Osteocyte (in vitro differentiated cells): ENCODE data around the gene PRRC2A. TPM values are rescaled to one million over a fixed set of nuclear protein-coding genes. Genes with fewer than 3 reads are reported as not detected.

Source experiments
- DNase-seq: peaks from one replicate; pipeline ENCODE4 v3.0.0; 2021; ENCODE audit warnings: mixed read lengths; ENCODE audit not compliant: unreplicated experiment; ENCODE audit errors: extremely low spot score
- H3K27ac Mint-ChIP-seq: one replicate; pipeline ENCODE4 v1.8.0; 2021; ENCODE audit warnings: mild to moderate bottlenecking, mixed read lengths; ENCODE audit not compliant: unreplicated experiment
- H3K27me3 Mint-ChIP-seq: one replicate; pipeline ENCODE4 v1.8.0; 2021; ENCODE audit warnings: mixed read lengths; ENCODE audit not compliant: unreplicated experiment
- H3K36me3 Mint-ChIP-seq: one replicate; pipeline ENCODE4 v1.8.0; 2021; ENCODE audit warnings: mixed read lengths; ENCODE audit not compliant: unreplicated experiment
- H3K4me1 Mint-ChIP-seq: one replicate; pipeline ENCODE4 v1.8.0; 2021; ENCODE audit warnings: mixed read lengths; ENCODE audit not compliant: unreplicated experiment
- H3K4me3 Mint-ChIP-seq: one replicate; pipeline ENCODE4 v1.8.0; 2021; ENCODE audit warnings: mild to moderate bottlenecking, moderate library complexity, mixed read lengths; ENCODE audit not compliant: unreplicated experiment
- H3K9me3 Mint-ChIP-seq: one replicate; pipeline ENCODE4 v1.8.0; 2021; ENCODE audit warnings: mixed read lengths; ENCODE audit not compliant: unreplicated experiment
- total RNA-seq: library from RNA; stranded (reverse); gene quantifications from 2 replicates; pipeline ENCODE4 v1.2.1, GENCODE V29; 2021
- TF ChIP-seq, protein P1 (sequence below): fragments of 200-600 bp; sonication (generic); IDR thresholded peaks from 2 replicates; pipeline ENCODE4 v1.5.0; 2021; ENCODE audit warnings: antibody characterized with exemption, mild to moderate bottlenecking, moderate library complexity

PRRC2A gene
- total RNA-seq, 1 donor from 2014 or later = 205 TPM

DNA sequence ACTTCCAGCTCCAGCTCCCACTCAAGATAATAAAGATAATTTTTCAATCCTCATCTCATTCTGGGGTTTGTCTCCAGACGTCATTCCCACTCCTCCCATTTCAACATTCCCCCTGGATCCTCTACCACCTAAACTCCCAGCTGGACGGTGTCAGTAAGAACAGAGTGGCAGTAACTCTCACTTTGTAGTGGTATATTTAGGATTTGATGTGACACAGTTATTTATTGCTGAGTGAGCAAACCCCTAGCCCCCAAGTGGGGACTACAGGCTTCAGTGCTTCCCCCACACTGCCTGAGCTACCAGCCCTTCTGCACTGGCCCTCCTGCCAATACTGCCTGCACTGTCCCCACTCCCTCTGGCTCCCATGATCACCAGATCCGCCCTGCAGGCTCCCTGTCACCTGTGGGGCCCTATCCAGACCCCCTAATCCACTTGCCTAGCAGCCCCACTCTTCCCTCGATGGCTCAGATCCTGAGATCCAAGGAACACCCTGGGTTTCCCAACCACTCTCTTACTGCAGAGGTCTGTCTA is 37.7 kb downstream of the PRRC2A start:
- peaks cover 44% of the 10 kb centered on the region for H3K4me1 Mint-ChIP-seq
- TF ChIP-seq, protein P1, sequence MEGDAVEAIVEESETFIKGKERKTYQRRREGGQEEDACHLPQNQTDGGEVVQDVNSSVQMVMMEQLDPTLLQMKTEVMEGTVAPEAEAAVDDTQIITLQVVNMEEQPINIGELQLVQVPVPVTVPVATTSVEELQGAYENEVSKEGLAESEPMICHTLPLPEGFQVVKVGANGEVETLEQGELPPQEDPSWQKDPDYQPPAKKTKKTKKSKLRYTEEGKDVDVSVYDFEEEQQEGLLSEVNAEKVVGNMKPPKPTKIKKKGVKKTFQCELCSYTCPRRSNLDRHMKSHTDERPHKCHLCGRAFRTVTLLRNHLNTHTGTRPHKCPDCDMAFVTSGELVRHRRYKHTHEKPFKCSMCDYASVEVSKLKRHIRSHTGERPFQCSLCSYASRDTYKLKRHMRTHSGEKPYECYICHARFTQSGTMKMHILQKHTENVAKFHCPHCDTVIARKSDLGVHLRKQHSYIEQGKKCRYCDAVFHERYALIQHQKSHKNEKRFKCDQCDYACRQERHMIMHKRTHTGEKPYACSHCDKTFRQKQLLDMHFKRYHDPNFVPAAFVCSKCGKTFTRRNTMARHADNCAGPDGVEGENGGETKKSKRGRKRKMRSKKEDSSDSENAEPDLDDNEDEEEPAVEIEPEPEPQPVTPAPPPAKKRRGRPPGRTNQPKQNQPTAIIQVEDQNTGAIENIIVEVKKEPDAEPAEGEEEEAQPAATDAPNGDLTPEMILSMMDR = no peak
- H3K9me3 Mint-ChIP-seq = no peaks in the 10 kb centered on the region
- no peak overlapping the region for H3K27ac Mint-ChIP-seq
- no peak overlapping the region for H3K4me3 Mint-ChIP-seq
- DNase-seq = no peak
- H3K36me3 Mint-ChIP-seq = peaks cover 9% of the 10 kb centered on the region
- no peaks in the 10 kb centered on the region for H3K27me3 Mint-ChIP-seq

DNA sequence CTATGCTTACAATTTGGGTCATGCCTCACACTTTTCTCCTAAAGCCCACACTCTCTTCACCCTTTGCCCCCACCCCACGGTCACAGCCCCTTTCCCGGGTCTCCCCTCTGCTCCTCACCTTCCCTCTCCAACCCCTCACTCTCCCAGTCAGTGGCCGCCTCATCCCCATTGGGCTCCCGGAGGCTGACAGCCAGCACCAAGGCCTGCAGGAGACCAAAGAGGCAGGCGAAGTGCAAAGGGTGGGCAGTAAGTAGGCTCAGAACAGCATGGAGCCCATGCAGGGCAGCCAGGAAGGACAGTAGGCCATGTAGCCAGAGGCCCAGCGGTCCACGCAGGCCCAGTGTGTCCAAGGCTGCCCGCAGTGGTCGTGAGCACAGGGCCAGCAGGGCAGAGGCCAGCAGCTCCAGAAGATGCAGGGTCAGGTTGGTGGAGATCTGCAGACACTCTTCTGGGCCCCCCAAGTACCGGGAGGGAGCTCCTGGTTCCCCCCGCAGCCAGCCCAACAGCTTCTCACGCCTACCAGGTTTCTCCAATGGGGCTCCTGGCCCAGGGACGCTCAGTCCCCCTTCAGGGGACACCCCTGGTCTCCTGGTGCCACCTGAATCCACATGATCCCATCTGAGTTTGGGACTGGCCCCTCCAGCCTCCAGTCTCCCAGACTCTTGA is 38.6 kb downstream of the PRRC2A start:
- Mint-ChIP-seq H3K4me3 (peak overlapping the region; percentile 82), H3K36me3 (peaks cover 13% of the 10 kb centered on the region), H3K4me1 (peaks cover 48% of the 10 kb centered on the region), H3K27ac (peak overlapping the region; percentile 84), H3K27me3 (no peaks in the 10 kb centered on the region), H3K9me3 (no peaks in the 10 kb centered on the region)
- DNase-seq = no peak
- TF ChIP-seq, protein P1 = no peak

DNA sequence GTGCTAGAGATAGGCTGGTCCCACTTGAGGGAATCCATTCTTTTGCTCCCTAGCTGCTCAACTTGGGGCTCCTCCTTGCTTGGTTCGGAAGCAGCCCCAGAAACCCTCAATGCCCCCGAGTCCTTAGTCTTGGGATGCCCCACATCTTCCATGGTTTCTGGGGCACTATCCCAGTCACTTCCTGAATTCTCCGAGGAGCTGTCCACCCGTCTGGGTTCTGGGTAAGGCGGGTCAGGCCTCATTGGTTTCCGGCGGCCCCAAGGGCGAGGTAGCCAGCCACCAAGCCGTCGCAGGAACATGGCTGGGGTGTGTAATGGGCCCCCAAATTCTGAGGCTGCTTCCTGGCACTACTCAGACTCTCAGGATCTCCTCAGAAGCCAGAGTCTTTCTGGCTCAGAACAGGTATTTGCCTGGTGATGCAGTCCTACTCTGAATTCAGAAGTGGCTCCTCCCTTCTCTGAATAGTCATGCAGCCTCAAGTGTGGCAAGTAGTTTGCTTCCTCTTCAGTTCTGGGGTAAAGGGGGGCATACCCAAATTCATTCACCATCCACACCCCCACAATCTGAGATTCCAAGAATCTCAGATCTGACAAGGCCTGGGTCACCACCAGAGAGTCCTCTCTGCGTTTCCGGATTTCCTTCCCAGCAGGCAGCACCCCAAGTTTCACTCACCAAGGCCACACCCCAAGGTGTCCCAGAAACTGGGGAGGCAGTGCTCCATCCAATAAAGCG is 39.3 kb downstream of the PRRC2A start:
- Mint-ChIP-seq H3K36me3 (peaks cover 15% of the 10 kb centered on the region), H3K4me1 (peaks cover 54% of the 10 kb centered on the region), H3K4me3 (peak overlapping the region; percentile 82), H3K9me3 (no peaks in the 10 kb centered on the region), H3K27me3 (no peaks in the 10 kb centered on the region), H3K27ac (peak overlapping the region; percentile 84)
- DNase-seq = no peak
- TF ChIP-seq, protein P1 = no peak

DNA sequence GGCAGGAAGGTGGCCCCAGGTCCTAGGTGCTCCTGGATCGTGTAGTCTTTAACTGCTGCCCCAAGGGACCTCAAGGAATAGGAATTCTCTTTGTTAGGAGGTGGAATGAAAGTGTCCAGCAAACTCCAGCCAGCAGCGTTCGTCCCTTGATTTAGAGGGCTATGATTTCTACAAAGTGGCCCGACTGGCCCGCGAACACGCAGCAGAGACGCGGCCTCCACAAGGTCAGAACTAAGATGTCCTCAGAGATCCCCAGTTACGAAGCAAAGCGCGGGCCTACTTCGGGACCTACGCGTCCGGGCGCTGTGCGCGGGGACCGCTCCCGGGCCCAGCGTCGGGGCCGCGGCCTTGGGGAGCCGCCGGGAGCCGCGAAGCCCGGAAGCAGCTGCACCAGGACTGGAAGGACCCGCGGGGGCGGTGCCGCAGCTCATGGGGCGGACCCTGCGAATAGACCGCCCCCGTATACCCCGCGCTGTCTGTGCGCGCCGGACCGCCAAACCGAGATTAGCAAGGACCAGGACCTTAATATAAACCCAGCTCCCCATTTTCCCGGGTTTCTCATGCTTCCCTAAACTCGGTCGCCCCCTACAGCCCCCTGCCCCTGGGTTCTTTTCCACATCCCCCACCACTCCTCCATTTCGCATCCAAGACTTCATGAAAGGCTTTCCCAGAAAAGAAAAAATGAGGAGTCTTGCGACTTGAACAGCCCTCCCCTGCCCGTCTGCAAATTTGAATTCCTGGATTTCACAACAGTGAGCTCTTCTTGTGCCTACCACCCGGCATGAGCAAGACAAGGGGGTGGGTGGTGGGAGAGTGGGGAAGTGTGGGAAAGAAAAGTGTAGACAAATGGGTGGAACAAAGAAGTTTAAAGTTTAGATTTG is 40.1 kb downstream of the PRRC2A start, which contains the start of gene C6orf47:
TSS of gene C6orf47 (minus strand) at position 398 of the 881 bp plus-strand sequence. CDS start 831 bp downstream, outside the sequence.
- Mint-ChIP-seq H3K4me3 (peak within 1 kb of the TSS; percentile 82), H3K4me1 (peaks cover 54% of the 10 kb centered on the region), H3K27ac (peak within 1 kb of the TSS; percentile 92), H3K27me3 (no peaks in the 10 kb centered on the region), H3K36me3 (peaks cover 15% of the 10 kb centered on the region), H3K9me3 (no peaks in the 10 kb centered on the region)
- DNase-seq = peak; percentile 92
- TF ChIP-seq, protein P1 = no peak
